ENCODE results near the gene FASTK. TPM values are rescaled to one million over a fixed set of nuclear protein-coding genes. Genes with fewer than 3 reads are reported as not detected.

Gene FASTK
- total and polyA plus RNA-seq, 2 of the 4 experiments (the other 2 are of a cell fraction): 53.8 to 115 TPM

DNA sequence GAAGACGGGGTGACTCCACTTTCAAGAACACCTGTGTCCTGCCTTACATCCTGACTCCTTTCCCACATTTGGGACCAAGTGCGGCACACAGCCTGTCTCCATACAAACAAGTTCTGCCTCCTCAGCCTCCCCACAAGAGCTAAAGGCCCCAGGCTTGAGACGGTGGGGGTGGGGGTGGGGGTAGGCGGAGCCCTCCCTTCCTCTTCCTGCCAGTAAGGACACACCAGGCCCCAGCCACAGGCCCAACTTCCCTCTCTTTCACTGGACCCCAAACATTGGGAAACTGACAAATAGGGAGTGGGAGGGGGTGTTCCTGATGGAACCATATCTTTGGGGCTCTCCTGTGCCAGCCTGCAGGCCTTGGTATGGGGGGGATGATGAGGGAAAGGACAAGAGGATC, 27.5 kb downstream of the FASTK start:
- no peak overlapping the region for H3K18ac ChIP-seq (ENCODE audit: low read depth, low read length)
- H4K20me1 ChIP-seq (ENCODE audit: insufficient read depth, low read length): peaks cover 5% of the 10 kb centered on the region; the same call in 1 of the 2 replicates
- H2BK15ac ChIP-seq (ENCODE audit: low read depth, low read length): no peak overlapping the region
- H2BK20ac ChIP-seq (ENCODE audit: low read depth, low read length): no peak overlapping the region
- H3K9ac ChIP-seq (ENCODE audit: low read depth, low read length): no peak overlapping the region
- POLR2A ChIA-PET (ENCODE audit: unreplicated experiment): no interaction called here
- H2AFZ ChIP-seq (replicated peaks; ENCODE audit: low read length, poor library complexity): no peak overlapping the region
- H3K23ac ChIP-seq (ENCODE audit: low read depth, low read length): no peak overlapping the region
- H3K27me3 ChIP-seq (ENCODE audit: control insufficient read depth, insufficient read depth, low read length): no peaks in the 10 kb centered on the region; the same call in 1 of the 2 replicates
- dilution Hi-C loops (cut with HindIII; ENCODE audit: low sequenced_read_pairs, unreplicated experiment) (no loop called here), in situ Hi-C loops (cut with MboI; ENCODE audit: low sequenced_read_pairs) (no loop called here), intact Hi-C loops (cut with micrococcal nuclease) (no loop called here)
- no TSS peak for BruUV-seq (replicated peaks)
- CTCF ChIA-PET: no interaction called here
- H4K91ac ChIP-seq (ENCODE audit: insufficient read depth, low read depth, low read length): no peak overlapping the region
- no peak overlapping the region for H2AK5ac ChIP-seq (ENCODE audit: low read depth, low read length)
- no peak overlapping the region for H3K4me3 ChIP-seq (ENCODE audit: insufficient read depth, low read depth, low read length)
- ATAC-seq (ENCODE audit: low read depth): no peak
- no peak overlapping the region for H3K4ac ChIP-seq (ENCODE audit: low read depth, low read length)
- H3K9me1 ChIP-seq (ENCODE audit: insufficient read depth, low read length): peaks cover 3% of the 10 kb centered on the region; the same call in 1 of the 2 replicates
- no peak for TF ChIP-seq MXI1 (IDR thresholded peaks at IDR 0.05; ENCODE audit: borderline replicate concordance, low read depth, low read length)
- TF ChIP-seq NFE2L2 (IDR thresholded peaks at IDR 0.05; ENCODE audit: low read depth, low read length): no peak
- TF ChIP-seq FOS (IDR thresholded peaks at IDR 0.05; ENCODE audit: low read depth, low read length): no peak
- TF ChIP-seq, protein P1, sequence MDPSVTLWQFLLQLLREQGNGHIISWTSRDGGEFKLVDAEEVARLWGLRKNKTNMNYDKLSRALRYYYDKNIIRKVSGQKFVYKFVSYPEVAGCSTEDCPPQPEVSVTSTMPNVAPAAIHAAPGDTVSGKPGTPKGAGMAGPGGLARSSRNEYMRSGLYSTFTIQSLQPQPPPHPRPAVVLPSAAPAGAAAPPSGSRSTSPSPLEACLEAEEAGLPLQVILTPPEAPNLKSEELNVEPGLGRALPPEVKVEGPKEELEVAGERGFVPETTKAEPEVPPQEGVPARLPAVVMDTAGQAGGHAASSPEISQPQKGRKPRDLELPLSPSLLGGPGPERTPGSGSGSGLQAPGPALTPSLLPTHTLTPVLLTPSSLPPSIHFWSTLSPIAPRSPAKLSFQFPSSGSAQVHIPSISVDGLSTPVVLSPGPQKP (IDR thresholded peaks at IDR 0.05; ENCODE audit: borderline replicate concordance, low read depth, low read length): no peak
- no peak for TF ChIP-seq MAZ (IDR thresholded peaks at IDR 0.05; ENCODE audit: borderline replicate concordance, low read depth, low read length)
- TF ChIP-seq BHLHE40 (IDR thresholded peaks at IDR 0.05; ENCODE audit: low read depth, low read length): no peak
- TF ChIP-seq MAFK (IDR thresholded peaks at IDR 0.05; ENCODE audit: low read depth, low read length): no peak
- TF ChIP-seq POLR2A (IDR thresholded peaks at IDR 0.05; ENCODE audit: low read depth, low read length): no peak
- no peak for TF ChIP-seq SMC3 (IDR thresholded peaks at IDR 0.05; ENCODE audit: low read depth, low read length)
- TF ChIP-seq, protein P2, sequence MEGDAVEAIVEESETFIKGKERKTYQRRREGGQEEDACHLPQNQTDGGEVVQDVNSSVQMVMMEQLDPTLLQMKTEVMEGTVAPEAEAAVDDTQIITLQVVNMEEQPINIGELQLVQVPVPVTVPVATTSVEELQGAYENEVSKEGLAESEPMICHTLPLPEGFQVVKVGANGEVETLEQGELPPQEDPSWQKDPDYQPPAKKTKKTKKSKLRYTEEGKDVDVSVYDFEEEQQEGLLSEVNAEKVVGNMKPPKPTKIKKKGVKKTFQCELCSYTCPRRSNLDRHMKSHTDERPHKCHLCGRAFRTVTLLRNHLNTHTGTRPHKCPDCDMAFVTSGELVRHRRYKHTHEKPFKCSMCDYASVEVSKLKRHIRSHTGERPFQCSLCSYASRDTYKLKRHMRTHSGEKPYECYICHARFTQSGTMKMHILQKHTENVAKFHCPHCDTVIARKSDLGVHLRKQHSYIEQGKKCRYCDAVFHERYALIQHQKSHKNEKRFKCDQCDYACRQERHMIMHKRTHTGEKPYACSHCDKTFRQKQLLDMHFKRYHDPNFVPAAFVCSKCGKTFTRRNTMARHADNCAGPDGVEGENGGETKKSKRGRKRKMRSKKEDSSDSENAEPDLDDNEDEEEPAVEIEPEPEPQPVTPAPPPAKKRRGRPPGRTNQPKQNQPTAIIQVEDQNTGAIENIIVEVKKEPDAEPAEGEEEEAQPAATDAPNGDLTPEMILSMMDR (conservative IDR thresholded peaks at IDR 0.05; ENCODE audit: low read depth, low read length): no peak
- TF ChIP-seq RAD21 (IDR thresholded peaks at IDR 0.05; ENCODE audit: low read length): no peak
- TF ChIP-seq RFX5 (IDR thresholded peaks at IDR 0.05; ENCODE audit: low read depth, low read length): no peak
- no peak for TF ChIP-seq CEBPB (IDR thresholded peaks at IDR 0.05; ENCODE audit: low read depth, low read length)
- TF ChIP-seq, protein P3, sequence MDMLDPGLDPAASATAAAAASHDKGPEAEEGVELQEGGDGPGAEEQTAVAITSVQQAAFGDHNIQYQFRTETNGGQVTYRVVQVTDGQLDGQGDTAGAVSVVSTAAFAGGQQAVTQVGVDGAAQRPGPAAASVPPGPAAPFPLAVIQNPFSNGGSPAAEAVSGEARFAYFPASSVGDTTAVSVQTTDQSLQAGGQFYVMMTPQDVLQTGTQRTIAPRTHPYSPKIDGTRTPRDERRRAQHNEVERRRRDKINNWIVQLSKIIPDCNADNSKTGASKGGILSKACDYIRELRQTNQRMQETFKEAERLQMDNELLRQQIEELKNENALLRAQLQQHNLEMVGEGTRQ (IDR thresholded peaks at IDR 0.05; ENCODE audit: low read depth, low read length): no peak
- TF ChIP-seq RCOR1 (IDR thresholded peaks at IDR 0.05; ENCODE audit: insufficient replicate concordance, low read length): no peak
- no peak for TF ChIP-seq CHD1 (IDR thresholded peaks at IDR 0.05; ENCODE audit: low read depth, low read length)
- H3K4me2 ChIP-seq (ENCODE audit: low read depth, low read length): no peak overlapping the region
- peaks cover 7% of the 10 kb centered on the region for H3K4me1 ChIP-seq (ENCODE audit: control insufficient read depth, insufficient read depth, low read length)
- H3K27ac ChIP-seq (ENCODE audit: insufficient read depth, low read length): no peak overlapping the region
- H4K8ac ChIP-seq (ENCODE audit: low read depth in 2 of 2, low read length in 2 of 2): no peak overlapping the region
- H2BK5ac ChIP-seq (ENCODE audit: low read depth, low read length, poor library complexity, severe bottlenecking): no peak overlapping the region
- DNase-seq: no peak
- H3K14ac ChIP-seq (replicated peaks; ENCODE audit: low read depth, low read length): no peak overlapping the region
- H4K5ac ChIP-seq (ENCODE audit: low read depth, low read length): no peak overlapping the region
- H3K56ac ChIP-seq (ENCODE audit: extremely low read depth, insufficient read depth, low read length): no peak overlapping the region
- H3K79me1 ChIP-seq (ENCODE audit: low read depth in 1 of 2, low read length in 2 of 2): peaks cover 8 to 18% of the 10 kb centered on the region in 2 experiments
- H2BK120ac ChIP-seq (ENCODE audit: low read depth, low read length): no peak overlapping the region
- no peaks in the 10 kb centered on the region for H3K9me3 ChIP-seq (ENCODE audit: control insufficient read depth, insufficient read depth, low read length)
- H3K36me3 ChIP-seq (ENCODE audit: control insufficient read depth, insufficient read depth, low read length): no peaks in the 10 kb centered on the region
- WGBS, 2 experiments (ENCODE audit: extremely low coverage in 2 of 2, insufficient read length in 1 of 2): no CpG with 5 or more reads among the region's 4 CpGs
- H2AK9ac ChIP-seq (replicated peaks; ENCODE audit: low read depth, low read length, poor library complexity): peak overlapping the region; percentile 61
